Stimulated activated CD4-positive, alpha-beta T cell treated with anti-CD3 and anti-CD28 coated beads, TNF-alpha, amount 100 ng/mL, for 24 hours (primary cell): Measurements from ENCODE around the gene CNTNAP1.
"Not testable (repeated sequence)": the region's sequence is repeated elsewhere in the genome, so short reads cannot be mapped to it uniquely, and the experiment has no call there.

Experiments used
- DNase-seq, 3 experiments: peaks; one replicate each; pipeline ENCODE4 v3.0.0-alpha.2; 2020; ENCODE audit warnings: low read depth in 3 of 3

The CNTNAP1 gene

GRCh38 chr17:42740699-42741098 lies 58.4 kb downstream of the CNTNAP1 start:
- DNase-seq = no peak

- not testable (repeated sequence) for DNase-seq
Measured at GRCh38 chr17:42742916-42743315, 60.6 kb downstream of the CNTNAP1 start.

GRCh38 chr17:42743595-42744282 lies 61.4 kb downstream of the CNTNAP1 start:
- DNase-seq = no peak

GRCh38 chr17:42744283-42744805 lies 62.0 kb downstream of the CNTNAP1 start:
- peak; percentile 43 to 80 (median 56) for DNase-seq

- peak; percentile 81 to 89 (median 87) for DNase-seq
Measured at GRCh38 chr17:42744806-42745617, 62.7 kb downstream of the CNTNAP1 start, which contains the start of gene EZH1. EZH1 (minus strand) TSS chr17:42745040; CDS start chr17:42728941, 16,099 bp downstream.

GRCh38 chr17:42748202-42748907 lies 66.0 kb downstream of the CNTNAP1 start:
- no peak for DNase-seq

- DNase-seq = no peak
Measured at GRCh38 chr17:42748908-42749798, 66.8 kb downstream of the CNTNAP1 start.
